Astrocyte of the spinal cord (primary cell): ENCODE results near the gene LAMA3.

Experiments used
- DNase-seq: peaks from one replicate; pipeline ENCODE4 v3.0.0; 2011; ENCODE audit warnings: low read depth, low spot score
- H3K4me3 ChIP-seq: 2 replicates; pipeline ENCODE4 v1.5.1; 2011; ENCODE audit warnings: low read depth, mild to moderate bottlenecking, low read length, moderate library complexity
- CTCF ChIP-seq: IDR thresholded peaks from 2 replicates; pipeline ENCODE4 v1.5.1; 2012; ENCODE audit warnings: low read depth, mild to moderate bottlenecking, low read length, inconsistent platforms
- in situ Hi-C: cut with HindIII; loops from 2 replicates; pipeline ENCODE4 v1.10.0; 2017; ENCODE audit warnings: low sequenced_read_pairs

Gene LAMA3

GRCh38 chr18:23981369-23981980, 292.2 kb downstream of the LAMA3 start:
- in situ Hi-C loops, result no loop called here
- no peak overlapping the region for H3K4me3 ChIP-seq
- TF ChIP-seq CTCF, result no peak
- no peak for DNase-seq

- no peak for TF ChIP-seq CTCF
- DNase-seq, result peak; percentile 81
- H3K4me3 ChIP-seq, result no peak overlapping the region
- in situ Hi-C loops, result no loop called here
Observed at GRCh38 chr18:23982155-23983079, 293.2 kb downstream of the LAMA3 start.

GRCh38 chr18:23983112-23983511, 293.9 kb downstream of the LAMA3 start:
- in situ Hi-C loops, result no loop called here
- no peak for TF ChIP-seq CTCF
- H3K4me3 ChIP-seq, result no peak overlapping the region
- no peak for DNase-seq

- in situ Hi-C loops, result no loop called here
- DNase-seq, result no peak
- no peak for TF ChIP-seq CTCF
- H3K4me3 ChIP-seq, result no peak overlapping the region
Observed at GRCh38 chr18:23986600-23987359, 297.5 kb downstream of the LAMA3 start.

GRCh38 chr18:23990474-23991410, 301.5 kb downstream of the LAMA3 start:
- H3K4me3 ChIP-seq, result no peak overlapping the region
- in situ Hi-C loops, result no loop called here
- DNase-seq, result peak; percentile 28
- no peak for TF ChIP-seq CTCF
